HG02642 (cell line): ENCODE data around the gene DTL.
A peak's percentile ranks its signal among the peaks of the same experiment; 100 is the strongest.
"Not testable (repeated sequence)": the region's sequence is repeated elsewhere in the genome, so short reads cannot be mapped to it uniquely, and the experiment has no call there.

Experiments used
- ATAC-seq: cut with Tn5 transposase; IDR thresholded peaks from one replicate; pipeline ENCODE4 v1.9.1; 2021; ENCODE audit warnings: mild to moderate bottlenecking; ENCODE audit not compliant: unreplicated experiment, poor library complexity

Gene DTL

GRCh38 chr1:212035123-212035834 lies at the start of gene DTL, which contains the start of gene INTS7:
Gene DTL (plus strand): TSS chr1:212035748. CDS start chr1:212035891, 143 bp downstream.
Gene INTS7 (minus strand): TSS chr1:212035557. CDS start chr1:212035437, 120 bp downstream.
- ATAC-seq, result peak; percentile 82

- ATAC-seq, result no peak
Measured at GRCh38 chr1:211986628-211987254, 48.8 kb upstream of the DTL start.

GRCh38 chr1:211991695-211992094 lies 43.9 kb upstream of the DTL start:
- no peak for ATAC-seq

- ATAC-seq, result not testable (repeated sequence)
Measured at GRCh38 chr1:211997426-211997825, 38.1 kb upstream of the DTL start.

GRCh38 chr1:212002536-212002935 lies 33.0 kb upstream of the DTL start:
- no peak for ATAC-seq

GRCh38 chr1:212004895-212005608 lies 30.5 kb upstream of the DTL start:
- ATAC-seq, result no peak

- ATAC-seq, result no peak
Measured at GRCh38 chr1:212007178-212007577, 28.4 kb upstream of the DTL start.

- no peak for ATAC-seq
Measured at GRCh38 chr1:212007886-212008285, 27.7 kb upstream of the DTL start.

- ATAC-seq, result no peak
Measured at GRCh38 chr1:212009561-212009960, 26.0 kb upstream of the DTL start.

GRCh38 chr1:212010004-212010403 lies 25.5 kb upstream of the DTL start:
- ATAC-seq, result no peak

GRCh38 chr1:212012034-212012740 lies 23.4 kb upstream of the DTL start:
- peak; percentile 97 for ATAC-seq

- ATAC-seq, result no peak
Measured at GRCh38 chr1:212013672-212014071, 21.9 kb upstream of the DTL start.

- ATAC-seq, result no peak
Measured at GRCh38 chr1:212020975-212021374, 14.6 kb upstream of the DTL start.

GRCh38 chr1:212021563-212021962 lies 14.0 kb upstream of the DTL start:
- ATAC-seq, result no peak

- not testable (repeated sequence) for ATAC-seq
Measured at GRCh38 chr1:212022908-212023307, 12.6 kb upstream of the DTL start.

GRCh38 chr1:212024469-212025149 lies 10.9 kb upstream of the DTL start:
- no peak for ATAC-seq

- ATAC-seq, result not testable (repeated sequence)
Measured at GRCh38 chr1:212027727-212028126, 7.8 kb upstream of the DTL start.

- no peak for ATAC-seq
Measured at GRCh38 chr1:212030936-212031528, 4.5 kb upstream of the DTL start.

GRCh38 chr1:212034516-212035122 lies 929 bp upstream of the DTL start:
- peak; percentile 6 for ATAC-seq
